Activated CD4-positive, alpha-beta T cell treated with anti-CD3 and anti-CD28 coated beads, Interleukin-2, amount 10 ng/mL, durations not matched to agents 24 days and 14 days (primary cell): ENCODE data around the gene SIN3B. TPM values are rescaled to one million over a fixed set of nuclear protein-coding genes. Genes with fewer than 3 reads are reported as not detected.
A peak's percentile ranks its signal among the peaks of the same experiment; 100 is the strongest.
"Not testable (repeated sequence)": the region's sequence is repeated elsewhere in the genome, so short reads cannot be mapped to it uniquely, and the experiment has no call there.

ENCODE experiments used
- DNase-seq: peaks from one replicate; pipeline ENCODE4 v3.0.0; 2022
- H3K27ac Mint-ChIP-seq: one replicate; pipeline ENCODE4 v1.8.0; 2022; ENCODE audit warnings: mild to moderate bottlenecking, mixed read lengths
- H3K27me3 Mint-ChIP-seq: one replicate; pipeline ENCODE4 v1.8.0; 2022; ENCODE audit warnings: mixed read lengths
- H3K36me3 Mint-ChIP-seq: one replicate; pipeline ENCODE4 v1.8.0; 2022; ENCODE audit warnings: low read depth, mild to moderate bottlenecking, mixed read lengths
- H3K4me1 Mint-ChIP-seq: one replicate; pipeline ENCODE4 v1.8.0; 2021; ENCODE audit warnings: mixed read lengths
- H3K4me3 Mint-ChIP-seq: one replicate; pipeline ENCODE4 v1.8.0; 2022; ENCODE audit warnings: mild to moderate bottlenecking, moderate library complexity, mixed read lengths
- H3K9me3 Mint-ChIP-seq: one replicate; pipeline ENCODE4 v1.8.0; 2021; ENCODE audit warnings: mixed read lengths
- intact Hi-C: fragments of 100-400 bp; cut with micrococcal nuclease; formaldehyde crosslinking; loops from one replicate; pipeline ENCODE4 v1.15.1; 2023
- total RNA-seq: library from RNA; stranded (reverse); gene quantifications from 2 replicates; pipeline ENCODE4 v1.2.3, GENCODE V29; 2022

The SIN3B gene, protein sequence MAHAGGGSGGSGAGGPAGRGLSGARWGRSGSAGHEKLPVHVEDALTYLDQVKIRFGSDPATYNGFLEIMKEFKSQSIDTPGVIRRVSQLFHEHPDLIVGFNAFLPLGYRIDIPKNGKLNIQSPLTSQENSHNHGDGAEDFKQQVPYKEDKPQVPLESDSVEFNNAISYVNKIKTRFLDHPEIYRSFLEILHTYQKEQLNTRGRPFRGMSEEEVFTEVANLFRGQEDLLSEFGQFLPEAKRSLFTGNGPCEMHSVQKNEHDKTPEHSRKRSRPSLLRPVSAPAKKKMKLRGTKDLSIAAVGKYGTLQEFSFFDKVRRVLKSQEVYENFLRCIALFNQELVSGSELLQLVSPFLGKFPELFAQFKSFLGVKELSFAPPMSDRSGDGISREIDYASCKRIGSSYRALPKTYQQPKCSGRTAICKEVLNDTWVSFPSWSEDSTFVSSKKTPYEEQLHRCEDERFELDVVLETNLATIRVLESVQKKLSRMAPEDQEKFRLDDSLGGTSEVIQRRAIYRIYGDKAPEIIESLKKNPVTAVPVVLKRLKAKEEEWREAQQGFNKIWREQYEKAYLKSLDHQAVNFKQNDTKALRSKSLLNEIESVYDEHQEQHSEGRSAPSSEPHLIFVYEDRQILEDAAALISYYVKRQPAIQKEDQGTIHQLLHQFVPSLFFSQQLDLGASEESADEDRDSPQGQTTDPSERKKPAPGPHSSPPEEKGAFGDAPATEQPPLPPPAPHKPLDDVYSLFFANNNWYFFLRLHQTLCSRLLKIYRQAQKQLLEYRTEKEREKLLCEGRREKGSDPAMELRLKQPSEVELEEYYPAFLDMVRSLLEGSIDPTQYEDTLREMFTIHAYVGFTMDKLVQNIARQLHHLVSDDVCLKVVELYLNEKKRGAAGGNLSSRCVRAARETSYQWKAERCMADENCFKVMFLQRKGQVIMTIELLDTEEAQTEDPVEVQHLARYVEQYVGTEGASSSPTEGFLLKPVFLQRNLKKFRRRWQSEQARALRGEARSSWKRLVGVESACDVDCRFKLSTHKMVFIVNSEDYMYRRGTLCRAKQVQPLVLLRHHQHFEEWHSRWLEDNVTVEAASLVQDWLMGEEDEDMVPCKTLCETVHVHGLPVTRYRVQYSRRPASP
- total RNA-seq: 40.2 and 43.9 TPM in 2 replicates

DNA sequence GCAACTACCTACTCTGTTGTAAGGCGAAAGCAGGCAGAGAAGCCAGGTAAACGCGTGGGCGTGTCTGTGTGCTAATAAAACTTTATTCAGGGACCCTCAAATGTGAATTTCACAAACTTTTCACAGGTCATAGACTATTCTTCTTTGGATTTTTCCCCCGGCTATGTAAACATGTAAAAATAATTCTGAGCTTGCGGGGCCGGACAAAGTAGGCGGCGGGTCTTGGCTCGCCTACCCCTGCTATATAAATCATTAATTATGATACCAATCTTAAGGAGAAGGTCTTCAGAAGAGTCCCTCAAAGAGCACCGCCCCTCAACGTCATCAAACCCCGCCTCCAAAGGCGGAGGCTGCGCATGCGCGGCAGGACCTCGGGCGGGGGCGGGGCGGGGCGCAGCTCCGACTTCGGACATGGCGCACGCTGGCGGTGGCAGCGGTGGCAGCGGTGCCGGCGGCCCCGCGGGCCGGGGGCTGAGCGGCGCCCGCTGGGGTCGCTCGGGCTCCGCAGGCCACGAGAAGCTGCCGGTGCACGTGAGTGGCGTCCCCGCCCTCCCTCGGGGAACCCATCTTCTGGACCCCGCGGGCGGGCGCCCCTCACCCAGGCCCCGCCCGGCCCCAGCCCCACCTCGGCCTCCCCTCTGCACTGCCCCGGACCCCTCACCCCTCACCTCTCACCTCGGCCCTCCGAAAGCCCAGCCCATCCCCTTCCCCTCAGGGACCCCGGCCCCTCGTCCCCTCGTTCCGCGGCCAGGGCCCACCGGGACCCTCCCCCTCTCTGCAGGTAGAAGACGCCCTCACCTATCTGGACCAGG, at the start of gene SIN3B:
SIN3B (plus strand) TSS at position 389 of the 812 bp plus-strand sequence; CDS start at position 412, 23 bp downstream.
- Mint-ChIP-seq H3K36me3 (peaks cover 21% of the 10 kb centered on the region), H3K27me3 (peaks cover 24% of the 10 kb centered on the region), H3K27ac (peak within 1 kb of the TSS; percentile 85), H3K4me1 (peaks cover 17% of the 10 kb centered on the region), H3K4me3 (peak within 1 kb of the TSS; percentile 85), H3K9me3 (no peaks in the 10 kb centered on the region)
- intact Hi-C loops: loop anchor here (2.0 kb wide), 1 partner anchor 68 kb away; no protein-coding TSS in a partner anchor
- DNase-seq: peak; percentile 97

DNA sequence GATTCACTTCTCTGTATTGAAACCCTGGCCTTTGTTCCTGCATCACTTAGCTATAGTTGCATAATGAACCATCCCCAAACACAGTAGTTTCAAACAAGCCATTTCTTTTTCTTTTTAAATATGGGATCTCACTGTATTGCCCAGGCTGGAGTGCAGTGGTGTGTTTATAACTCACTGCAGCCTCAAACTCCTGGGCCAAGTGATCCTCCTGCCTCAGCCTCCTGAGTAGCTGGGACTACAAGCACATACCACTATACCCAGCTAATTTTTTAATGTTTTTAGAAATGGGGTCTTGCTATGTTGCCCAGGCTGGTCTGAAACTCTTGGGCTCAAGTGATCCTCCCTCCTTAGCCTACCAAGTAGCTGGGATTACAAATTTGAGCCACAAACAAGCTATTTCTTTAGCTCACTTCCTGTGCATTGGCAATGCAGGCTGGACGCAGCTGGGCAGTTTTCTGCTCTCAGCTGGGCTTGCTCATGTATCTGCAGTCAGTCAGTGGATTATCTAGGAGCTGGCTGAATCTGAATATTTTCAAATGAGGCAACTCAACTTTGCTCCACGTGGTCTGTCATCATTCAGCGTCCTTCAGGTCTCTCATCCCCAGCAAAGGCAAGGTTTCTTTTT, 49.5 kb upstream of the SIN3B start:
- DNase-seq: no peak
- no peak overlapping the region for H3K4me3 Mint-ChIP-seq
- no peak overlapping the region for H3K27ac Mint-ChIP-seq
- H3K9me3 Mint-ChIP-seq: no peaks in the 10 kb centered on the region
- no peaks in the 10 kb centered on the region for H3K4me1 Mint-ChIP-seq
- H3K27me3 Mint-ChIP-seq: no peaks in the 10 kb centered on the region
- intact Hi-C loops: no loop called here
- H3K36me3 Mint-ChIP-seq: no peaks in the 10 kb centered on the region

DNA sequence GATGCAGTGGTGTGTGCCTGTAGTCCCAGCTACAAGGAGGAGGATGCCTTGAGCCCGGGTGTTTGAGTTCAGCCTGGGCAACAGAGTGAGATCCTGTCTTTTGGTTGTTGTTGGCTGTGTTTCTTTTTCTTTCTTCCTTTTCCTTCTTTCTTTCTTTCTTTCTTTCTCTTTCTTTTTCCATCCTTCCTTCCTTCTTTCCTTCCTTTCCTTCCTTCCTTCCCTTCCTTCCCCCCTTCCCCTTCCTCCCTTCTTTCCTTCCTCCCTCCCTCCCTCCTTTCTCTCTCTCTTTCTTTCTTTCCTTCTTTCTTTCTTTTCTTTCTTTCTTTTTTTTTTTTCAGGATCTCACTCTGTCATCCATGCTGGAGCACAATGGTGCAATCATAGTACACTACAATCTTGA, 46.5 kb upstream of the SIN3B start:
- intact Hi-C loops: no loop called here
- no peak overlapping the region for H3K27ac Mint-ChIP-seq
- H3K4me1 Mint-ChIP-seq: no peaks in the 10 kb centered on the region

DNA sequence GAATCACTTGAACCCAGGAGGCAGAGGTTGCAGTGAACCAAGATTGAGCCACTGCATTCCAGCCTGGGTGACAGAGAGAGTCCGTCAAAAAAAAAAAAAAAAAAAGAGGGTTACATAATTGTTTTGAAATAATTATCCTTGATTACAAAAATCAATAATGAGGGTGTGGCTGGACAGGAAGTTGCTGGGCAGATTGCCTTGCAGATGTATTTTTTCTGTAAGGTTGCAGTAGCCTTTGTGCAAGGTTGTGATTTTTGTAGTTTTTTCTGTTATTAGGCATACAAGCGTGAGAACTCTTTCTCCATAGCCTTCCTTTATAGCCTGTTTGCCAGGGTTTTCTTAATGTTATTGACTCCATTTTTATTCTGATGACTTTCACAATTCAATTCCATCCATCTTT, 40.7 kb upstream of the SIN3B start:
- Mint-ChIP-seq H3K9me3 (peaks cover 9% of the 10 kb centered on the region), H3K27me3 (no peaks in the 10 kb centered on the region), H3K36me3 (no peaks in the 10 kb centered on the region), H3K27ac (no peak overlapping the region), H3K4me3 (no peak overlapping the region), H3K4me1 (no peaks in the 10 kb centered on the region)
- intact Hi-C loops: no loop called here
- DNase-seq: no peak

More for the DNA sequence above, 46.5 kb upstream of the SIN3B start:
- no peak for DNase-seq
- Mint-ChIP-seq H3K36me3 (no peaks in the 10 kb centered on the region), H3K27me3 (no peaks in the 10 kb centered on the region), H3K4me3 (no peak overlapping the region), H3K9me3 (no peaks in the 10 kb centered on the region)

DNA sequence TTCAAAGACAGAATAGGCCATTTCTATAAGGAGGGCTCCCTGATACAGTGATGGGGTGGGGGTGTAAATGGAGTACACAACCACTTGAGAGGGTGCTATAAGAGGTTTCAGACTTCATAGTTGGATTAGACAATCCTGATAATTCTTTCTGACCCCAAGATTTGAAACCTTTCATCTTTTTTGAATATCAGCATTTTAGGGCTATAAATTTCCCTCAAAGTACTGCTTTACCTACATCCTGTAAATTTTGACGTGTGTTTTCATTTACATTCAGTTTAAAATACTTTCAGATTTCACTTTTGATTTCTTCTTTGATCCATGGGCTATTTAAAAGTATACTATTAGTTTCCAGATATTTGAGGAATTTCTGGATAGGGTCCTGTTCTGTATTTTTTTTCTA, 40.0 kb upstream of the SIN3B start:
- intact Hi-C loops: no loop called here
- Mint-ChIP-seq H3K27me3 (no peaks in the 10 kb centered on the region), H3K27ac (no peak overlapping the region), H3K4me3 (no peak overlapping the region), H3K36me3 (no peaks in the 10 kb centered on the region), H3K4me1 (no peaks in the 10 kb centered on the region), H3K9me3 (peaks cover 9% of the 10 kb centered on the region)
- DNase-seq: no peak

DNA sequence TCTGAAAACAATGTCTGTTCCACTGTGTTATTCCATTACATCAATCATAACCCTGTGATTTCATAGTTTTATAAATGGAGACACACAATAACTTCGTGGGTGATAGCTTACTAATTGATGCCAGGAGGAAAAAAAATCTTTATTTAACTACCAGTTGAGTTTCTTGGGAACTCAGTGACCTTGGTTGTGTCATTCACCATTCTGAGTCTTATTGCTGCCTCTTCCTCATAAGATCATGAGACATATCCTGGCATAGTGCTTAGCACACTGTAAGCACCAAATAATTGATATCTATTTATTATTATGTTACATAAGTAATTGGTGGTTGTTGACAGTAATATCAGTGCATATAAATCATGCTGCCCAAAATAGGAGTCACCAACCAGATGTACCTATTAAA, 39.1 kb upstream of the SIN3B start:
- Mint-ChIP-seq H3K36me3 (no peaks in the 10 kb centered on the region), H3K4me1 (no peaks in the 10 kb centered on the region), H3K27ac (no peak overlapping the region), H3K4me3 (no peak overlapping the region), H3K9me3 (peaks cover 9% of the 10 kb centered on the region), H3K27me3 (no peaks in the 10 kb centered on the region)
- intact Hi-C loops: no loop called here
- no peak for DNase-seq

DNA sequence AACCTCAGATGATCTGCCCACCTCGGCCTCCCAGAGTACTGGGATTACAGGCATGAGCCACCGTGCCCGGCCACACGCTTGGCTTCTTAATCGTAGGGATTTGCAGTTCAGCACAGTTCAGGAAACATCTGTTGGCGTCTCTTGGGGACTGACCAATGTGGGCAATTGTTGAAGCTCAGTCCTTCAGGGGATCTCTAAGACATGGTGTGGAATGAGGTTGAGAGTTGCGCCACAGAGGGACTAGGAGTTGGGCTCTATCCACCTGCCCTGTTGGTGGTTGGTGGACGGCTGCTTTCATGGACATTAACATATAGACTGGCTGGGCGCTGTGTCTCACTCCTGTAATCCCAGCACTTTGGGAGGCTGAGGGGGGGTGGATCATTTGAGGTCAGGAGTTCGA, 37.3 kb upstream of the SIN3B start:
- Mint-ChIP-seq H3K27ac (no peak overlapping the region), H3K9me3 (peaks cover 17% of the 10 kb centered on the region), H3K36me3 (peaks cover 2% of the 10 kb centered on the region), H3K27me3 (no peaks in the 10 kb centered on the region), H3K4me1 (no peaks in the 10 kb centered on the region), H3K4me3 (no peak overlapping the region)
- intact Hi-C loops: no loop called here
- no peak for DNase-seq

DNA sequence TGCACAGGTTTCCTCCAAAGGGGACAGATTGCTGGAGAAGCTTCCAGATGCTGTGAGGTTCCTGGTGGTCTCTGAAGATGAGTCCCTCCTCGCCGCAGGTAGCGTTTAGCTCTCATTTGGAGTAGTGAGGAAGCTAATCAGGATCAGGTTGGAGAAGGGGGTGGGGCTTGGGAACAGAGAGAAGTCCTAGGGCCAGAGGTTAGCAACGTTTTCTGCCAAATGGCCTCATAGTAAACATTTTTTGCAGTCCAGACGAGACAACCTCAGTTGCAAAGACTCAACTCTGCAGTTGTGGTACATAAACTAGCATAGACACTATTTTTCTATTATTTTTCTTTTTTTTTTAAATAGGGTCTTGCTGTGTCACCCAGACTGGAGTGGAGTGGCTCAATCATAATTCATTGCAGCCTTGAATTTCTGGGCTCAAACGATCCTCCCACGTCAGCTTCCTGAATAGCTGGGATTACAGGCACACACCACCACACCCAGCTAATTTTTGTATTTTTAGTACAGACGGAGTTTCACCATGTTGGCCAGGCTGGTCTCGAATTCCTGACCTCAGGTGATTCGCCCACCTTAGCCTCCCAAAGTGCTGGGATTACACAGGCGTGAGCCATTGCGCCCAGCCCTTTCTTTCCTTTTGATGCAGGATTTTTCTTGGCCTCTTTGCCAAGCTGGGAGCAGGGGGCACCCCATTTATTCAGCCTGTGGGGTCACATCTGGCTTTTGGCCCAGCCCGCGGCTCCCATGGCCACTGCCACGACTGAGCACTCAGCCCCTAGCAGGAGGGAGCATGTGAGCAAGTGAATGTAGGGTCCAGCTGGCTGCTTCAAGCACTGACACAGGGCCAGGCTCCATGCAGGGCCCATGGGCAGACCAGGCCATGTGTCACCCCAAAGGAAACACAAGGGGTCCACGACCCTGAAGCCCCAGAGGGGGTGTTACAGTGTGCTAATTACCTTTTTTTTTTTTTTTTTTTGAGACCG, 34.4 kb upstream of the SIN3B start:
- peaks cover 12% of the 10 kb centered on the region for H3K9me3 Mint-ChIP-seq
- intact Hi-C loops: no loop called here
- DNase-seq: no peak
- H3K27me3 Mint-ChIP-seq: no peaks in the 10 kb centered on the region
- no peak overlapping the region for H3K4me3 Mint-ChIP-seq
- no peaks in the 10 kb centered on the region for H3K4me1 Mint-ChIP-seq
- peaks cover 2% of the 10 kb centered on the region for H3K36me3 Mint-ChIP-seq
- H3K27ac Mint-ChIP-seq: no peak overlapping the region

DNA sequence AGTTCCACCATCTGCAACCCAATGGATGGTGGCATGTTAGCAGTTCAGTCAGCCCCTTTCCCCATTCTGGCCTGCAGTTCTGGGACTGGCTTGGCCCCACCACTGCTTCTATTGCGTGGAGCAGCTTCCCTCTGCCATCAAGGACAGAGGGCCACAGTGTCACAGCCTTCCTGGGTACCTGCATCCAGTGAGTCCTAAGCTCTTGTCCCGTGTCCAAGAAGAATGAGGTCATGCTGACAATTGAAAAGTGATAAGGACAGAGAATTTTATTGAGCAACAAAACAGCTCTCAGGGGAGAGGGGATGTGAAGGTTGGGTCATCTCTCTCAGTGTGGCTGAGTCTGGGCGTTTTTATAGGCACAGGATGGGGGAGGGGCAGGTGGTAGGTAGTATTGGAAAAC, 33.5 kb upstream of the SIN3B start:
- H3K9me3 Mint-ChIP-seq: peaks cover 12% of the 10 kb centered on the region
- H3K27ac Mint-ChIP-seq: no peak overlapping the region
- intact Hi-C loops: no loop called here
- no peak overlapping the region for H3K4me3 Mint-ChIP-seq
- no peaks in the 10 kb centered on the region for H3K4me1 Mint-ChIP-seq
- no peak for DNase-seq
- no peaks in the 10 kb centered on the region for H3K27me3 Mint-ChIP-seq
- peaks cover 2% of the 10 kb centered on the region for H3K36me3 Mint-ChIP-seq

DNA sequence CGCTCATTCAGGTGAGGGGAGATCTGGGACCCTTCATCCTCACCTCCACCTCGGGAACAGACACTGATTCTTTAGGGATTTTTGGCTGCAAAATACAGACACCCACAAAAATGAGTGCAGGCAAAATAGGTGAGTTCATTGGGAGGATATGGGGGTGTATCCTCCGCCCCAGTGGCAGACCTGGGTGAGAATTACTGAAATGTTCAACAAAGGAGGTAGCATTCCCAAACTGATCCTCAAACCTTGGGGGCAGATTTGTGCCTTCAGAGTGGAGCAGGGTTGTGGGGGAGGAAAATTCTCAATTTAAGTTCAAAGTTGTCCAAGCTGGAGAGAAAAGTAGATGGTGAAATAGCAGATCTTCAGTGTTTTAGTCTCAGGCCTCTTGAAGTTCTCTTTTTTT, 31.3 kb upstream of the SIN3B start:
- DNase-seq: no peak
- H3K9me3 Mint-ChIP-seq: peaks cover 9% of the 10 kb centered on the region
- intact Hi-C loops: no loop called here
- H3K27me3 Mint-ChIP-seq: no peaks in the 10 kb centered on the region
- no peak overlapping the region for H3K27ac Mint-ChIP-seq
- no peaks in the 10 kb centered on the region for H3K4me1 Mint-ChIP-seq
- peaks cover 2% of the 10 kb centered on the region for H3K36me3 Mint-ChIP-seq
- no peak overlapping the region for H3K4me3 Mint-ChIP-seq

DNA sequence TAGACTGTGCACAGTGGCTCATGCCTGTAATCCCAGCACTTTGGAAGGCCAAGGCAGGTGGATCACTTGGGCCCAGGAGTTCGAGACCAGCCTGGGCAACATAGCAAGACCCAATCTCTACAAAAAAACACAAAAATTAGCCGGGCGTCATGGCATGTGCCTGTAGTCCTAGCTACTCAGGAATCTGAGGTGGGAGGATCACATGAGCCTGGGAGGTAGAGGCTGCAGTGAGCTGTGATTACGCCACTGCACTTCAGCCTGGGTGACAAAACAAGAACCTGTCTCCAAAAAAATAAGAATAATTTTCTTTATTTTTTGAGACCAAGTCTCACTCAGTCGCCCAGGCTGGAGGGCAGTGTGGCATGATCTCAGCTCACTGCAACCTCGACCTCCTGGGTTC, 30.9 kb upstream of the SIN3B start:
- intact Hi-C loops, H3K36me3 Mint-ChIP-seq, H3K4me3 Mint-ChIP-seq: not testable (repeated sequence)

DNA sequence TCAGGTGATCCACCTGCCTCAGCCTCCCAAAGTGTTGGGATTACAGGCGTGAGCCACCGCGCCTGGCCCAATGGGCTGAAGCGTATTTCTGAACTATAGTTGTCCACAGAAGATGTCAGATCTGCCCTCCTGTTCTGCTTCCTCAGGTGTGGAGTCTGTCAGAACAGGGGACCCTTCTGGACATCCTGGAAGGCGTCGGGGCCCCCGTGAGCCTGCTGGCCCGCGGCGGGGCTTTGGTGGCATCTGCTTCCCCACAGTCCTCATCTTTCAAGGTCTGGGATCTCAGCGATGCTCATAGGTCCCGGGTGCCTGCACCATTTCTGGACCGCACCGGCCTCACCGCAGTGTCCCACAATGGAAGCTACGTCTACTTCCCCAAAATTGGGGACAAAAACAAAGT, 29.5 kb upstream of the SIN3B start:
- peaks cover 2% of the 10 kb centered on the region for H3K36me3 Mint-ChIP-seq
- H3K9me3 Mint-ChIP-seq: peaks cover 9% of the 10 kb centered on the region
- no peaks in the 10 kb centered on the region for H3K4me1 Mint-ChIP-seq
- H3K4me3 Mint-ChIP-seq: no peak overlapping the region
- H3K27ac Mint-ChIP-seq: no peak overlapping the region
- DNase-seq: no peak
- intact Hi-C loops: no loop called here
- no peaks in the 10 kb centered on the region for H3K27me3 Mint-ChIP-seq

More for the DNA sequence above, 30.9 kb upstream of the SIN3B start:
- not testable (repeated sequence) for H3K27ac Mint-ChIP-seq, H3K27me3 Mint-ChIP-seq, H3K4me1 Mint-ChIP-seq, DNase-seq, H3K9me3 Mint-ChIP-seq
